Peyer's patch (tissue), 4 donors: ENCODE results near the gene CD6.

ENCODE experiments used
- CTCF ChIP-seq, 6 experiments: fragments of 450-650 bp in 4 of 6; fragments of 200-600 bp in 2 of 6; sonication (generic) in 1 of 6; IDR thresholded peaks; one replicate each; pipeline ENCODE4 v1.5.1; 2017 to 2019; ENCODE audit warnings: antibody characterized with exemption in 6 of 6, mild to moderate bottlenecking in 3 of 6, moderate library complexity in 1 of 6
- POLR2A ChIP-seq, 2 donors: fragments of 450-650 bp; IDR thresholded peaks; one replicate each; pipeline ENCODE4 v1.5.1; 2017; ENCODE audit warnings: antibody characterized with exemption in 2 of 2, mild to moderate bottlenecking in 2 of 2, moderate library complexity in 2 of 2

- TF ChIP-seq CTCF (IDR thresholded peaks at IDR 0.05) (no peak), POLR2A (IDR thresholded peaks at IDR 0.05) (no peak)
Observed at GRCh38 chr11:60993615-60994014, 22.1 kb downstream of the CD6 start.
